H9 (cell line): ENCODE results near the gene OPRL1. TPM values are rescaled to one million over a fixed set of nuclear protein-coding genes. Genes with fewer than 3 reads are reported as not detected.

Experiments used
- DNase-seq: peaks from one replicate; pipeline ENCODE4 v3.0.0-alpha.2; 2017
- H2AFZ ChIP-seq: one replicate; pipeline ENCODE4 v1.6.1; 2013; ENCODE audit warnings: mild to moderate bottlenecking, low read length, control low read depth, moderate library complexity
- H2AK5ac ChIP-seq: 2 replicates; pipeline ENCODE4 v1.6.1; 2013; ENCODE audit warnings: low read length, control low read depth, mixed read lengths; ENCODE audit not compliant: insufficient read length
- H2BK120ac ChIP-seq: one replicate; pipeline ENCODE4 v1.6.1; 2013; ENCODE audit warnings: low read depth, mild to moderate bottlenecking, low read length, control low read depth, inconsistent platforms; ENCODE audit not compliant: poor library complexity, severe bottlenecking
- H2BK12ac ChIP-seq: 2 replicates; pipeline ENCODE4 v1.6.1; 2013; ENCODE audit warnings: low read length, control low read depth, mixed read lengths, low read depth; ENCODE audit not compliant: insufficient read length
- H2BK15ac ChIP-seq: 2 replicates; pipeline ENCODE4 v1.6.1; 2013; ENCODE audit warnings: low read depth, low read length, control low read depth
- H2BK20ac ChIP-seq: one replicate; pipeline ENCODE4 v1.6.1; 2013; ENCODE audit warnings: low read depth, mild to moderate bottlenecking, low read length, control low read depth, inconsistent platforms; ENCODE audit not compliant: poor library complexity, severe bottlenecking
- H2BK5ac ChIP-seq: 2 replicates; pipeline ENCODE4 v1.6.1; 2013; ENCODE audit warnings: low read length, control low read depth, mixed read lengths; ENCODE audit not compliant: insufficient read length
- H3K14ac ChIP-seq: 2 replicates; pipeline ENCODE4 v1.6.1; 2013; ENCODE audit warnings: low read length, control low read depth; ENCODE audit not compliant: insufficient read depth
- H3K18ac ChIP-seq: 2 replicates; pipeline ENCODE4 v1.6.1; 2013; ENCODE audit warnings: low read depth, mild to moderate bottlenecking, mixed read lengths, low read length, control low read depth; ENCODE audit not compliant: insufficient read length
- H3K23ac ChIP-seq: 2 replicates; pipeline ENCODE4 v1.6.1; 2013; ENCODE audit warnings: low read length, control low read depth, mixed read lengths, low read depth; ENCODE audit not compliant: insufficient read length
- H3K23me2 ChIP-seq: 2 replicates; pipeline ENCODE4 v1.6.1; 2013; ENCODE audit warnings: low read depth, mild to moderate bottlenecking, mixed read lengths, low read length, control low read depth; ENCODE audit not compliant: insufficient read length, poor library complexity, severe bottlenecking
- H3K27ac ChIP-seq: 2 replicates; pipeline ENCODE4 v1.5.1; 2013; ENCODE audit warnings: low read length, control low read depth, mixed read lengths, low read depth; ENCODE audit not compliant: insufficient read length
- H3K27me3 ChIP-seq: 2 replicates; pipeline ENCODE4 v1.6.1; 2013; ENCODE audit warnings: low read length, control low read depth, inconsistent platforms; ENCODE audit not compliant: insufficient read depth
- H3K4ac ChIP-seq: 2 replicates; pipeline ENCODE4 v1.6.1; 2013; ENCODE audit warnings: low read depth, mild to moderate bottlenecking, control low read depth, inconsistent platforms, low read length, moderate library complexity
- H3K4me1 ChIP-seq: 2 replicates; pipeline ENCODE4 v1.6.1; 2013; ENCODE audit warnings: low read length, control low read depth, inconsistent platforms; ENCODE audit not compliant: insufficient read depth
- H3K4me2 ChIP-seq: 2 replicates; pipeline ENCODE4 v1.6.1; 2013; ENCODE audit warnings: low read length, control low read depth, mixed read lengths; ENCODE audit not compliant: insufficient read length, insufficient read depth
- H3K56ac ChIP-seq: 2 replicates; pipeline ENCODE4 v1.6.1; 2013; ENCODE audit warnings: low read depth, mild to moderate bottlenecking, mixed read lengths, low read length, control low read depth; ENCODE audit not compliant: insufficient read length
- H3K79me1 ChIP-seq: 2 replicates; pipeline ENCODE4 v1.6.1; 2013; ENCODE audit warnings: low read depth, mild to moderate bottlenecking, moderate library complexity, low read length, control low read depth, inconsistent platforms; ENCODE audit not compliant: insufficient read depth, poor library complexity, severe bottlenecking
- H3K79me2 ChIP-seq: 2 replicates; pipeline ENCODE4 v1.6.1; 2013; ENCODE audit warnings: low read length, control low read depth, inconsistent platforms; ENCODE audit not compliant: insufficient read depth
- H3K9ac ChIP-seq: 2 replicates; pipeline ENCODE4 v1.6.1; 2013; ENCODE audit warnings: low read length, control low read depth, mixed read lengths; ENCODE audit not compliant: insufficient read length; ENCODE audit errors: extremely low read depth
- H3K9me3 ChIP-seq: one replicate; pipeline ENCODE4 v1.6.1; 2013; ENCODE audit warnings: low read depth, low read length, inconsistent platforms; ENCODE audit not compliant: control insufficient read depth
- H3T11ph ChIP-seq: one replicate; pipeline ENCODE4 v1.6.1; 2013; ENCODE audit warnings: mild to moderate bottlenecking, low read length, control low read depth, inconsistent platforms
- H4K20me1 ChIP-seq: one replicate; pipeline ENCODE4 v1.6.1; 2013; ENCODE audit not compliant: control insufficient read depth, insufficient read length, insufficient read depth
- H4K5ac ChIP-seq: 2 replicates; pipeline ENCODE4 v1.6.1; 2013; ENCODE audit warnings: low read depth, mild to moderate bottlenecking, mixed read lengths, low read length, control low read depth; ENCODE audit not compliant: insufficient read length
- H4K8ac ChIP-seq: replicated peaks from 2 replicates; pipeline ENCODE4 v1.6.1; 2013; ENCODE audit warnings: low read length, control low read depth, mixed read lengths, low read depth; ENCODE audit not compliant: insufficient read length
- H4K91ac ChIP-seq: 2 replicates; pipeline ENCODE4 v1.6.1; 2013; ENCODE audit warnings: low read depth, mild to moderate bottlenecking, moderate library complexity, mixed read lengths, low read length, control low read depth; ENCODE audit not compliant: insufficient read length
- H3K27ac Mint-ChIP-seq, 3 experiments: 2 replicates in 2 of 3; 3 replicates in 1 of 3; pipeline ENCODE4 v1.8.0; 2020 to 2021; ENCODE audit warnings: mixed read lengths in 3 of 3, mild to moderate bottlenecking in 1 of 3, moderate library complexity in 1 of 3
- H3K27me3 Mint-ChIP-seq: 2 replicates; pipeline ENCODE4 v1.8.0; 2021; ENCODE audit warnings: low read depth, mild to moderate bottlenecking, moderate library complexity, mixed read lengths
- H3K36me3 Mint-ChIP-seq, 3 experiments: 2 replicates in 2 of 3; 3 replicates in 1 of 3; pipeline ENCODE4 v1.8.0; 2020 to 2021; ENCODE audit warnings: low read depth in 3 of 3, mixed read lengths in 3 of 3; ENCODE audit not compliant: insufficient read depth in 1 of 3
- H3K4me1 Mint-ChIP-seq, 2 experiments: 2 replicates each; pipeline ENCODE4 v1.8.0; 2020; ENCODE audit warnings: mixed read lengths in 2 of 2
- H3K4me3 Mint-ChIP-seq, 2 experiments: 2 replicates in 1 of 2; 3 replicates in 1 of 2; pipeline ENCODE4 v1.8.0; 2020 to 2021; ENCODE audit warnings: mild to moderate bottlenecking in 2 of 2, mixed read lengths in 2 of 2, moderate library complexity in 1 of 2
- H3K9me3 Mint-ChIP-seq, 2 experiments: 2 replicates in 1 of 2; 3 replicates in 1 of 2; pipeline ENCODE4 v1.8.0; 2020; ENCODE audit warnings: mild to moderate bottlenecking in 2 of 2, mixed read lengths in 2 of 2, moderate library complexity in 1 of 2
- WGBS: extraction: QIAGEN DNeasy Blood & Tissue Kit; methylation state at CpG from one replicate; pipeline ENCODE4 v1.1.7; 2013; ENCODE audit warnings: missing lambda C conversion rate, low lambda C conversion rate, mixed read lengths; ENCODE audit not compliant: insufficient read length; ENCODE audit errors: extremely low coverage; 5-methylcytosine and 5-hydroxymethylcytosine counted together
- total RNA-seq: library from RNA; stranded (reverse); gene quantifications from 2 replicates; pipeline ENCODE4 v1.2.1, GENCODE V29; 2021
- TF ChIP-seq, protein P1 (sequence below): fragments of 200-600 bp; sonication (generic); conservative IDR thresholded peaks from 3 replicates; pipeline ENCODE4 v1.8.0; 2021; ENCODE audit warnings: antibody characterized with exemption, mild to moderate bottlenecking

Gene OPRL1
- total RNA-seq, 1 experiment from 2014 or later: 0.90 TPM

DNA sequence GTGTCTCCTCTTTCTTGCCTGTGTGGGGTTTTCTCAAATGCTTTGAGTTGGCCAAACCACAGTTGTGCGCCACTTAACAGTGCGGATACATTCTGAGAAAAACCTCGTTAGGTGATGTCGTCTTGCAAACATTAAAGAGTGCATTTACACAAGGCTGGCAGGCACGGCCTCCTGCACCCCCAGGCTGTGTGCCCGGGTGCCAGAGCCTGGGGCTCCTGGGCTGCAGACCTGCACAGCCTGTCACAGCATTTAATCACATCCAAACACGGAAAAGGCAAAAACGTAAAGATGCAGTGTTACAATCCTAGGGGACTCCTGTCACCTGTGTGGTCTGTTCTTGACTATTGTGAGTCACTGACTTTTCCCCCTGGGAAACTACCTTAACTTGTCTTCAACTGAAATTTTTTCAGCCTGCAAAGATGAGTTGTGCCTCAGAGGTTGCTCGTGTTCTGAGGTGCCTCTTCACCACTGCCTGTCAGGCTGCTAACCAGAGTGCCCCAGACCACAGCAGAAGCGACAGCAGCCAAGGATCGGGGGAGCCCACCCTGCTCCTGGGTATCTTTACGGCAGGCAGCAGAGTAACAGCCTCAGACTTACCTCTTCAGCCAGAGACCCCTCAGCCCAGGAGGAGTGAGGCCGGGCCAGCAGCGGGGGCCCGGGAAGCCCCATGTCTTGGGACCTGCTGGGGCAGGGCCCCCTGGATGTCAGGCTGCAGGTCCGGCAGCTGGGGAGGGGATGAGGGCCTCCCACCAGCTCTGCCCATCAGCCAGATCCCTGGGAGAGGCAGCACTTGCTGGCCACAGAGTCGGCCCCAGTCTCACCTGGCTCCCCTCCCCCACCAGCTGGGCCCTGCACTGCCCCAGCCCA, 44.6 kb upstream of the OPRL1 start:
- H3K9ac ChIP-seq: no peak overlapping the region
- no peak overlapping the region for H3K14ac ChIP-seq
- Mint-ChIP-seq H3K4me3 (peak overlapping the region in 1 of 2 experiments; percentile 38; a peak in 1 of 5 replicates), H3K27me3 (peaks cover 20% of the 10 kb centered on the region), H3K36me3 (peaks cover 8 to 39% (median 26%) of the 10 kb centered on the region in 3 experiments; a peak in 6 of 7 replicates), H3K4me1 (peaks cover 25% of the 10 kb centered on the region in 2 experiments), H3K27ac (peak overlapping the region in 2 of 3 experiments; percentile 28 to 89; a peak in 1 of 7 replicates), H3K9me3 (peaks cover 0 to 2% of the 10 kb centered on the region in 2 experiments; a peak in 1 of 5 replicates)
- no peak overlapping the region for H2AK5ac ChIP-seq
- no peak overlapping the region for H2BK12ac ChIP-seq
- H4K91ac ChIP-seq: no peak overlapping the region
- WGBS: no CpG with 5 or more reads among the region's 17 CpGs
- H2AFZ ChIP-seq: no peak overlapping the region
- H3K18ac ChIP-seq: no peak overlapping the region
- H4K8ac ChIP-seq: no peak overlapping the region
- no peak overlapping the region for H3K4me2 ChIP-seq
- no peak overlapping the region for H3K23ac ChIP-seq
- H2BK5ac ChIP-seq: no peak overlapping the region
- peaks cover 5% of the 10 kb centered on the region for H3K4me1 ChIP-seq
- TF ChIP-seq, protein P1, sequence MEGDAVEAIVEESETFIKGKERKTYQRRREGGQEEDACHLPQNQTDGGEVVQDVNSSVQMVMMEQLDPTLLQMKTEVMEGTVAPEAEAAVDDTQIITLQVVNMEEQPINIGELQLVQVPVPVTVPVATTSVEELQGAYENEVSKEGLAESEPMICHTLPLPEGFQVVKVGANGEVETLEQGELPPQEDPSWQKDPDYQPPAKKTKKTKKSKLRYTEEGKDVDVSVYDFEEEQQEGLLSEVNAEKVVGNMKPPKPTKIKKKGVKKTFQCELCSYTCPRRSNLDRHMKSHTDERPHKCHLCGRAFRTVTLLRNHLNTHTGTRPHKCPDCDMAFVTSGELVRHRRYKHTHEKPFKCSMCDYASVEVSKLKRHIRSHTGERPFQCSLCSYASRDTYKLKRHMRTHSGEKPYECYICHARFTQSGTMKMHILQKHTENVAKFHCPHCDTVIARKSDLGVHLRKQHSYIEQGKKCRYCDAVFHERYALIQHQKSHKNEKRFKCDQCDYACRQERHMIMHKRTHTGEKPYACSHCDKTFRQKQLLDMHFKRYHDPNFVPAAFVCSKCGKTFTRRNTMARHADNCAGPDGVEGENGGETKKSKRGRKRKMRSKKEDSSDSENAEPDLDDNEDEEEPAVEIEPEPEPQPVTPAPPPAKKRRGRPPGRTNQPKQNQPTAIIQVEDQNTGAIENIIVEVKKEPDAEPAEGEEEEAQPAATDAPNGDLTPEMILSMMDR: no peak
- peaks cover under 1% of the 10 kb centered on the region; the same call in 1 of the 2 replicates for H3K27me3 ChIP-seq
- peaks cover 11% of the 10 kb centered on the region for H3K23me2 ChIP-seq
- no peaks in the 10 kb centered on the region for H3K9me3 ChIP-seq
- no peak overlapping the region for H2BK120ac ChIP-seq
- H4K20me1 ChIP-seq: no peaks in the 10 kb centered on the region
- no peak overlapping the region for H3K56ac ChIP-seq
- H2BK20ac ChIP-seq: no peak overlapping the region
- DNase-seq: no peak
- H3K4ac ChIP-seq: no peak overlapping the region
- no peak overlapping the region for H4K5ac ChIP-seq
- no peaks in the 10 kb centered on the region for H3K79me2 ChIP-seq
- no peak overlapping the region for H2BK15ac ChIP-seq
- no peak overlapping the region for H3K27ac ChIP-seq
- H3K79me1 ChIP-seq: no peaks in the 10 kb centered on the region
- no peak overlapping the region for H3T11ph ChIP-seq
